A172 (cell line): Measurements from ENCODE around the gene MYLK. TPM values are rescaled to one million over a fixed set of nuclear protein-coding genes. Genes with fewer than 3 reads are reported as not detected.

Experiments used
- DNase-seq: peaks from one replicate; pipeline ENCODE4 v3.0.0-alpha.2; 2015; ENCODE audit warnings: low spot score
- total RNA-seq: library from RNA; depleted of rRNA; stranded (reverse); fragments of >200 nt; shearing (Covaris generic); gene quantifications from 2 replicates; pipeline ENCODE4 v1.2.3, GENCODE V29; 2014

MYLK gene
- total RNA-seq, 1 experiment from 2014 or later, result 109 TPM

GRCh38 chr3:123679712-123680386 is 204.3 kb downstream of the MYLK start:
- no peak for DNase-seq

- DNase-seq, result peak; percentile 97
Observed at GRCh38 chr3:123678108-123678511, 206.0 kb downstream of the MYLK start.

GRCh38 chr3:123672429-123673146 is 211.5 kb downstream of the MYLK start:
- DNase-seq, result no peak

DNA sequence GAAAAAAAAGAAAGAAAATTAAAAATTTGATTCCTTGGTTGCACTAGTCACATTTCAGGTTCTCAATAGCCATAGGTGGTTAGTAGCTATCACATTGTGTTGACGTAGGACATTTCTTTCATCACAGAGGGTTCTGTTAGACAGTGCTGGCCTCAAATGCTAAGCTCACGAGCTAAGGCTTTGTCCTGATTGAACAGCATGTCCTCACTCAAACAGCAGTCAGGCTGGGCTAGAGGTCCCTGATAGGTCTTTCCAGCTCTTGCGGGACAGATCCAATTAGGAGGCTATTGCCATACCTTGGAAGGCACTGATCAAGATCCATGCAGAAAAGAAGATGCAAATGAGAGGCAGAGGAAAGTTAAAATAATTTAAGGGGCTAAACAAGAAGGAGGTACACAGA is 213.4 kb downstream of the MYLK start:
- DNase-seq, result no peak

GRCh38 chr3:123668906-123669305 is 215.2 kb downstream of the MYLK start:
- DNase-seq, result no peak

- DNase-seq, result peak; percentile 43
Observed at GRCh38 chr3:123667784-123668183, 216.3 kb downstream of the MYLK start.

DNA sequence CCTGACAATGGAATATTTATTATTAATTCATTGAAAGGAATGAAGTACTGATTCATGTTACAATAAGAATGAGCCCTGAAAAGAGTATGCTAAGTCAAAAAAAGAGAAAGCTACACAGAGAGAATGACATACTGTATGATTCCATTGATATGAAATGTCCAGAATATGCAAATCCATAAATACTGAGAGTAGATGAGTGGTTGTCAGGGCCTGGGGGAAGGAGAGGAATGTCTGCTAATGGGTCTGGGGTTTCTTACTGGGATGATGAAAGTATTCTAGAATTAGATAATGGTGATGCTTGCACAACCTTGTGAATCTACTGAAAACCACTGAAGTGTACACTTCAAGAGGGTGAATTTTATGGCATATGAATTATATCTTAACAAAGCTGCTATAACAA is 219.4 kb downstream of the MYLK start:
- DNase-seq, result no peak

DNA sequence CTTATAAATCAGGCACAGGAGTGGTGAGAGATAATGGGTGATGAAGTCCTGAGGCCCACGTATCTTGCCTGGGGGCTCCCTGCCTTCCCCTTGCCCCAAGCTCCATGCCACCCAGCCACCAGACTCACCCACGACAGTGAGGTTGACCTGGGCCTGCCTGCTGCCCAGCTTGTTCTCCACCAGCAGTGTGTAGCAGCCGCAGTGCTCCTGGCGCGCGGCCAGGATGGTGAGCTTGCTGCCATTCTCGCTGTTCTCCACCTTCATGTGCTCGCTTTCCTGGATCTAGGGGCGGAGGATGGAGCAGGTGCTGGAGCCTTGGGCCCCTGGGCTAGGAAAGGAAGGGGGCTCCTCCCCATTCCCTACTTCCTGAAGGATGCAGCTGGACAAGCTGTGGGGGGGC is 220.2 kb downstream of the MYLK start:
- no peak for DNase-seq

DNA sequence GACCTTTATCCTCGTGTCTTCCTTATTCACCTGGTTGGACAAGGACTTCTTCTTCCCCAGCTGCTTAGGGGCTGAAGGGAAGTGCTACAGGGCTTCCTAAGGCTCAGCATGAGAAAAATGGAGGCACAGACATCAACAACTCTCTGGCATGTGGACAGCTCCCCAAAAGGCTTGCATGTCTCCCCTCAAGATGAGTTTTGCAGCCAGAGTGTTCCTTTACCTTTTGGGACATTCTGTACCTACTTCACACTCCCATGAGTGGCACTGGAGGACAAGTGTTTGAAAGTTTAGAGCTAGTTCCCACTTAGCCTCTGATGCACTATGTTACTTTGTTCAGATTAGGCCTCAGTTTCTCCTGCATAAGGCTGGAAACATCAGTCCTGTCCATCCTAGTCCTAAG is 222.2 kb downstream of the MYLK start:
- DNase-seq, result no peak

- DNase-seq, result peak; percentile 65
Observed at GRCh38 chr3:123660900-123661299, 223.2 kb downstream of the MYLK start.

GRCh38 chr3:123660141-123660675 is 223.9 kb downstream of the MYLK start:
- DNase-seq, result no peak

GRCh38 chr3:123658852-123659206 is 225.3 kb downstream of the MYLK start:
- DNase-seq, result no peak

DNA sequence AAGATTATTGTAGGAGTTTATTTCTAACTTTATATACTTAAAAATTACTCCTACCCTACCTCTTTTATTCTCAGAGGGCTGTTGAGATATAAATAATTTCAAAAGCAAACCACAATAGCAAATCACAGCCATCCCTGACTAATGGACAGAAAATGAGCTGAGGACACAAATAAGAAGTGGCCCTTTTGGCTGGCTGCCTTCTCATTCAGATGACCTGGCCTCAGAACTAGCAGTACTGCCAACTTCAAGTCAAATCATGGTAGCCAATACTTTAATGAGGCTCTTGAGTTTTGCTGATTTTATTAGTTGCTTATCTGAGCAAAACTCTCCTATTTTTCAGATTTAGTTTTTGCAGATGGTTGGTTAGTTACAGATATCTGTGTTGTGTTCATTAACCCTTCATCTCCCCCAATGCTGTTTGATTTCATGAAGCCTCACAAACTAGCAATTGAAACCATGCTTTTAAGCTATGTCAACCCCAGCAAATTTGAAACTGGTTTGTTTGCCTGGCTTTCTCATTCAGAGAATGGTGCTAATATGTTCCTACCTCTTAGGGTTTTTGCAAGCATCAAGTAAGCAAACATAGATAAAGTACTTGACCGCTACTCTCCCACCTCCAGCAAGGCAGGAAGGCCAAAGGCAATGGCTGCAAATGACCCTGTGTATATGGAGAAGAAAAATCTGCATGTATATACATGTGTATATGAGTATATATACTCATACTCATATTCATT is 225.8 kb downstream of the MYLK start:
- DNase-seq, result peak; percentile 69

GRCh38 chr3:123657568-123657967 is 226.6 kb downstream of the MYLK start:
- DNase-seq, result no peak

GRCh38 chr3:123657111-123657510 is 227.0 kb downstream of the MYLK start:
- no peak for DNase-seq

DNA sequence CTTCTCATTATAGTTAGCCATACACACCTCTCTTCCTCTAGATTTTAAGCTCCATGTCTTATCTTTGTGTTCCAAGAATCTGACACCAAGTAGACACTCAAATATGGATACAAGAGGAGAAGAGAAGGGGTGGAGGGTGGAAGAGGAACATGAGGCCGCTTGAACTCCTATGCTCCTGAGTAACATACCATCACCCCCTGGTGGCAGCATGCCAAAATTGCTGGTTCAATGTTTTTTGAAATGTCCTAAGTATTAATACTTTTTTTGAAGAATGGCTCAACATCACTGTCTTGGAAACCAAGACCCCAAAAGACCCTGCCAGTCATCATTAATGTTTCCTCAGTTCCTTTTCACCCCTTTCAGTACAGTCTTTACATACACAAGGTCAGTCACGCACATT is 227.4 kb downstream of the MYLK start:
- DNase-seq, result no peak

- no peak for DNase-seq
Observed at GRCh38 chr3:123656274-123656673, 227.9 kb downstream of the MYLK start.

DNA sequence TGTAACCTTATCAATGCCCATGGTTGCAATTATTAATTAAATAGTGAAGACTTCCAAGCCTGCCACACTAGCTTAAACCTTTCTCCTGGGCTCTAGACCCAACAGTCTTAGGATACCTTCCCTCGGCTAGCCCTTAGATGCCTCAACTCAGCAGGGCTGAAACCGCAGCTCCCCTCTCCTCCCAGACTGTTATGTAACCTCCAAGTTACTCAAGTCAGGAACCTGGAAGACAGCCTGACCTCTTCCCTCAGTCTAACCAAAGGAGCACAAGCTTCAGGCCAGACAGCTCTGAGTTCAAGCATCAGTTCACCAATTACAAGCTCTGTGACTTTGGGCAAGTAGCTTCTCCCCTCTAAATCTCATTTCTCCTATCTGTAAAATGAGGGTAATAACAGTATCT is 228.7 kb downstream of the MYLK start:
- no peak for DNase-seq

DNA sequence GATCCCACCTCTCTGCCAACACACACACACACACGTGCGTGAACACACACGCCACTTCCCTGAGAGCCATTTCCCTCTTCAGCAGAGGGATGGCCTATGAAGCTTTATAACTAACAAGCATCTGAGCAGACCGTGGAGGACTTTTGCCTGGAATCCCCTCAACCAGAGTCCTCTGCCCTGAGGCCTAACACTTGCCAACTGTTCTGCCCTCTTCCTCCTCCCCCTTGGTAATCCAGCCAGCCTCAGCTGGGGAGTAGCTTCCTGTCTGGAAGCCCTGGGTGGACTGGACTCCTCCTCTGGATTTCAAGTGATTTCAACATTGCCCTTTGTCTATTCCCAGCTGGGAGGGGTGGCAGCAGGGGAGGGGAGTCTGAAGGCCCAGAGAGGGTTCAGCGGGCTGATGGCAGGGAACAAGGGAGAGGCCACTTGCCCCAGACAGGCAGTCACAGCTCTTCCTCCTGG is 230.9 kb downstream of the MYLK start:
- peak; percentile 84 for DNase-seq

- DNase-seq, result peak; percentile 69
Observed at GRCh38 chr3:123652342-123652984, 231.7 kb downstream of the MYLK start.

- DNase-seq, result no peak
Observed at GRCh38 chr3:123651449-123652341, 232.4 kb downstream of the MYLK start.
